Measurements from ENCODE around the gene MLPH.

DNA sequence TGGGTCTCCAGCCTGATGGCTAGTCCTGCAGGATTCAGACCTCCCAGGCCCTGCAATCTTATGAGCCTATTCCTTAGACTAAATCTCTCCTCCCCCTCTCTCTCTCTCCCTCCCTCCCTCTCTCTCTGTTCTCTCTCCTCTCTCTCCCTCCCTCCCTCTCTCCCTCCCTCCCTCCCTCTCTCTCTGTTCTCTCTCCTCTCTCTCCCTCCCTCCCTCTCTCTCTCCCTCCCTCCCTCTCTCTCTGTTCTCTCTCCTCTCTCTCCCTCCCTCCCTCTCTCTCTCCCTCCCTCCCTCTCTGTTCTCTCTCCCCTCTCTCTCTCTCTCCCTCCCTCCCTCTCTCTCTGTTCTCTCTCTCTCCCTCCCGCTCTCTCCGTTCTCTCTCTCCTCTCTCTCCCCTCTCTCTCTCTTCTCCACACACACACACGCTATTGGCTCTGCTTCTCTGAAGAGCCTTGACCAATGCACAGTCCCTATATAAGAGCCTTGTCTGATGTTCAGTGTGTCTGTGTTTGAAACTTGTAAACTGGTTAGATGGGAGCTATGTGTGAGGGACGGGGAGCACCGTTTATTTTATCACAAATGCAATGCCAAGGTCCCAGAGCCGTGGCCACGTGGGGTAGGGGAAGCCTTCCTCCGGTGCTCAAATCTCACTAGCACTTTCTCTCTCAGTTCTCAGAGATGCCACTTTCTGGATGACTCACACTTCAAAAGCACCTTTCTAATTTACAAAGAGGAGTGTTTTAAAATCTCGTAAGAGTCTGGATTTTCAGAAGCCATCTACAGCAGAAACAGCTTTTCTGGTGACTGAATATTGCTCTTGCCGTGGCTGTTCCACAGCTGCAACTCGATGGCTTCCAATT, 70.0 kb downstream of the MLPH start:
- TF ChIP-seq, protein P1, sequence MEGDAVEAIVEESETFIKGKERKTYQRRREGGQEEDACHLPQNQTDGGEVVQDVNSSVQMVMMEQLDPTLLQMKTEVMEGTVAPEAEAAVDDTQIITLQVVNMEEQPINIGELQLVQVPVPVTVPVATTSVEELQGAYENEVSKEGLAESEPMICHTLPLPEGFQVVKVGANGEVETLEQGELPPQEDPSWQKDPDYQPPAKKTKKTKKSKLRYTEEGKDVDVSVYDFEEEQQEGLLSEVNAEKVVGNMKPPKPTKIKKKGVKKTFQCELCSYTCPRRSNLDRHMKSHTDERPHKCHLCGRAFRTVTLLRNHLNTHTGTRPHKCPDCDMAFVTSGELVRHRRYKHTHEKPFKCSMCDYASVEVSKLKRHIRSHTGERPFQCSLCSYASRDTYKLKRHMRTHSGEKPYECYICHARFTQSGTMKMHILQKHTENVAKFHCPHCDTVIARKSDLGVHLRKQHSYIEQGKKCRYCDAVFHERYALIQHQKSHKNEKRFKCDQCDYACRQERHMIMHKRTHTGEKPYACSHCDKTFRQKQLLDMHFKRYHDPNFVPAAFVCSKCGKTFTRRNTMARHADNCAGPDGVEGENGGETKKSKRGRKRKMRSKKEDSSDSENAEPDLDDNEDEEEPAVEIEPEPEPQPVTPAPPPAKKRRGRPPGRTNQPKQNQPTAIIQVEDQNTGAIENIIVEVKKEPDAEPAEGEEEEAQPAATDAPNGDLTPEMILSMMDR (IDR thresholded peaks at IDR 0.05): no peak
- no peak for TF ChIP-seq ZFX (IDR thresholded peaks at IDR 0.05; ENCODE audit: borderline replicate concordance)

Measured in 22Rv1 (cell line).